DND-41 (cell line): Measurements from ENCODE around the gene ANO9.

Experiments
- ATAC-seq: fragments of 200-7000 bp; cut with Tn5 transposase; 3 replicates; pipeline ENCODE4 v1.9.1; 2021; ENCODE audit warnings: low read depth; ENCODE audit not compliant: insufficient read depth
- DNase-seq: peaks from one replicate; pipeline ENCODE4 v3.0.0-alpha.2; 2020
- H2AFZ ChIP-seq: 2 replicates; pipeline ENCODE4 v1.6.0; 2012; ENCODE audit warnings: low read depth, low read length
- H3K27ac ChIP-seq: 2 replicates; pipeline ENCODE4 v1.5.1; 2012; ENCODE audit warnings: low read length, inconsistent platforms
- H3K27me3 ChIP-seq: fragments of 200-600 bp; sonication (generic); 2 replicates; pipeline ENCODE4 v1.6.0; 2012; ENCODE audit warnings: low read length, mild to moderate bottlenecking, inconsistent platforms; ENCODE audit not compliant: insufficient read depth, poor library complexity
- H3K36me3 ChIP-seq: 2 replicates; pipeline ENCODE4 v1.5.1; 2012; ENCODE audit warnings: low read length, inconsistent platforms; ENCODE audit not compliant: insufficient read depth
- H3K4me1 ChIP-seq: 2 replicates; pipeline ENCODE4 v1.5.1; 2012; ENCODE audit warnings: mild to moderate bottlenecking, low read length; ENCODE audit not compliant: insufficient read depth
- H3K4me2 ChIP-seq: 2 replicates; pipeline ENCODE4 v1.6.0; 2012; ENCODE audit warnings: mild to moderate bottlenecking, moderate library complexity, low read length, inconsistent platforms; ENCODE audit not compliant: insufficient read depth
- H3K4me3 ChIP-seq, 2 experiments: fragments of 200-600 bp in 1 of 2; shearing (Covaris generic) in 1 of 2; 2 replicates each; pipeline ENCODE4 v1.5.1; 2012 to 2016; ENCODE audit warnings: inconsistent platforms in 2 of 2, low read length in 2 of 2, mild to moderate bottlenecking in 2 of 2, low read depth in 1 of 2, moderate library complexity in 1 of 2
- H3K79me2 ChIP-seq: 2 replicates; pipeline ENCODE4 v1.6.0; 2012; ENCODE audit warnings: low read length, inconsistent platforms; ENCODE audit not compliant: insufficient read depth
- H3K9ac ChIP-seq: 2 replicates; pipeline ENCODE4 v1.6.0; 2012; ENCODE audit warnings: low read depth, mild to moderate bottlenecking, inconsistent platforms, low read length, moderate library complexity
- H3K9me3 ChIP-seq: 2 replicates; pipeline ENCODE4 v1.5.1; 2012; ENCODE audit warnings: low read length, moderate library complexity, mild to moderate bottlenecking, inconsistent platforms; ENCODE audit not compliant: insufficient read depth, severe bottlenecking
- H4K20me1 ChIP-seq: 2 replicates; pipeline ENCODE4 v1.6.0; 2012; ENCODE audit warnings: low read length; ENCODE audit not compliant: insufficient read depth
- CTCF ChIP-seq: IDR thresholded peaks from 2 replicates; pipeline ENCODE4 v1.5.1; 2012; ENCODE audit warnings: borderline replicate concordance, low read length, moderate library complexity, mild to moderate bottlenecking; ENCODE audit not compliant: poor library complexity, severe bottlenecking; ENCODE audit errors: extremely low read depth
- EZH2 ChIP-seq: IDR thresholded peaks from 3 replicates; pipeline ENCODE4 v1.6.1; 2012; ENCODE audit warnings: borderline replicate concordance, low read depth, mild to moderate bottlenecking, moderate library complexity, low read length, inconsistent platforms; ENCODE audit not compliant: severe bottlenecking

Gene ANO9

DNA sequence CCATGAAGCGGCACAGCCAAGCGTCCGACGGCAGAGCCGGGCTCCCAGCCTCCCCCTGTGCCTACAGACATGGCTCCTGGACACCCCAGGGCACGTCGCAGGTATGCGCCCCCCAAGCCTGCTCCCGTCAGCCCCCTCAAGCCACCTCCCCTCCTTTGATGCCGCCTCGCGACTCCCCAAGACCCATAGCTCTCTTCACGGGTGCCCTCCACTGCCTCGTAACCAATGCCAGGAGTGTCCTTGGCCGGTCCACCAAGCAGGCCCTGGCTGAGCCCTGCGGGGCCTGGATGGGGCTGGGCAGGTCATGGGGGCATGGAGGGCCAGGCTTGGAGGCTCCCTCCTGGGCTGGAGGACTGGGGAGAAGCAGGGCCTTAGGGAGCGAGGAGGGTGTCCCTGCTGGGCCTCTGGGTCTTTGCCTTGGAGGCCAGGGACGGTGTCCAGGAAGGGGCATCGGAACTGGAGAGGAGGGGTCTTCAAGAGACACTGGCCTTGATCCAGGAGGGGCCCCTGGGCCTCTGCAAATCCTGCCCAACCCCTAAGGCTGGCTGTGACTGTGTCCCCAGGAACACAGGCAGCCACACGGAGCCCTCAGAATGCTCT lies 9.2 kb downstream of the ANO9 start:
- Histone ChIP-seq H3K79me2 (no peaks in the 10 kb centered on the region), H3K4me3 (no peak overlapping the region), H3K9ac (no peak overlapping the region), H3K27ac (no peak overlapping the region), H3K36me3 (no peaks in the 10 kb centered on the region), H3K4me1 (no peaks in the 10 kb centered on the region), H3K4me2 (no peak overlapping the region), H4K20me1 (no peaks in the 10 kb centered on the region), H2AFZ (no peak overlapping the region), H3K9me3 (no peaks in the 10 kb centered on the region), H3K27me3 (no peaks in the 10 kb centered on the region)
- TF ChIP-seq EZH2 (no peak), CTCF (no peak)
- ATAC-seq = no peak
- no peak for DNase-seq

DNA sequence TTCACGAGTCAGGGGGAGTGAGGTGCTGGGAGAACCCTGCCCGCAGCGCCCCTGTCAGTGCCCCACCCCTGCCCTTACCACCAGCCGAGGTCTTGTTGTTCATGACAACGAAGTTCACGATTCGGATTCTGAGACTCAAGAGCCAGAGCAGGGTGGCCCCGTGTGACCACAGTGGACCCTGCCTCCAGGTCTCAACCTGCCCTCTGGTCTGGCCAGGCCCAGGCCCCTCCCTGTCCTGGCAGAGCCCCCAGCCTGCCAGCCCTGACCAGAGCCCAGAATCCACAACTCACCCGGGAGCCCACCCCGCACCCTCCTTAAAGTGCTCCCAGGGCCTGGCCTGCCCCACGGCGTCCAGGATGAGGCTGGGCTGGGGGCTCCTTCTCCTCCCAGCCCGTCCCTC lies 9.9 kb downstream of the ANO9 start:
- DNase-seq (no peak), ATAC-seq (no peak)
- Histone ChIP-seq H2AFZ (no peak overlapping the region), H3K4me2 (no peak overlapping the region), H3K4me1 (no peaks in the 10 kb centered on the region), H3K9me3 (no peaks in the 10 kb centered on the region), H3K36me3 (no peaks in the 10 kb centered on the region), H3K4me3 (no peak overlapping the region), H3K9ac (no peak overlapping the region), H3K27me3 (no peaks in the 10 kb centered on the region), H3K27ac (no peak overlapping the region), H4K20me1 (no peaks in the 10 kb centered on the region), H3K79me2 (no peaks in the 10 kb centered on the region)
- TF ChIP-seq CTCF = no peak
- no peak for TF ChIP-seq EZH2

GRCh38 chr11:429931-430456 lies 11.8 kb downstream of the ANO9 start:
- ATAC-seq (no peak), DNase-seq (no peak)
- TF ChIP-seq CTCF = no peak
- TF ChIP-seq EZH2 = no peak

GRCh38 chr11:429391-429790 lies 12.4 kb downstream of the ANO9 start:
- H4K20me1 ChIP-seq = no peaks in the 10 kb centered on the region
- no peak overlapping the region for H3K4me3 ChIP-seq
- no peaks in the 10 kb centered on the region for H3K36me3 ChIP-seq
- no peak overlapping the region for H3K4me2 ChIP-seq
- H3K27ac ChIP-seq = no peak overlapping the region
- H3K9me3 ChIP-seq = no peaks in the 10 kb centered on the region
- no peak overlapping the region for H3K9ac ChIP-seq
- DNase-seq (no peak), ATAC-seq (no peak)
- H3K4me1 ChIP-seq = no peaks in the 10 kb centered on the region
- no peak overlapping the region for H2AFZ ChIP-seq
- TF ChIP-seq EZH2 (no peak), CTCF (no peak)
- H3K79me2 ChIP-seq = no peaks in the 10 kb centered on the region
- H3K27me3 ChIP-seq = no peaks in the 10 kb centered on the region

More at GRCh38 chr11:429931-430456, 11.8 kb downstream of the ANO9 start:
- no peaks in the 10 kb centered on the region for H3K9me3 ChIP-seq
- no peak overlapping the region for H3K4me3 ChIP-seq
- H3K27me3 ChIP-seq = no peaks in the 10 kb centered on the region
- H2AFZ ChIP-seq = no peak overlapping the region
- H3K36me3 ChIP-seq = no peaks in the 10 kb centered on the region
- no peak overlapping the region for H3K9ac ChIP-seq
- no peaks in the 10 kb centered on the region for H3K4me1 ChIP-seq
- H3K27ac ChIP-seq = no peak overlapping the region
- no peak overlapping the region for H3K4me2 ChIP-seq
- no peaks in the 10 kb centered on the region for H4K20me1 ChIP-seq
- no peaks in the 10 kb centered on the region for H3K79me2 ChIP-seq
